Measurements from ENCODE around the gene SIK3.

Gene SIK3

GRCh38 chr11:116953530-116954285 lies 144.5 kb downstream of the SIK3 start:
- H3K4me3 ChIP-seq (replicated peaks; ENCODE audit: insufficient read depth, low read length), result no peak overlapping the region
- no peak overlapping the region; the same call in 1 of the 2 replicates for H3K27ac ChIP-seq (replicated peaks)
- TF ChIP-seq CTCF (IDR thresholded peaks at IDR 0.05; ENCODE audit: insufficient read depth, low read length) (no peak), SPI1 (IDR thresholded peaks at IDR 0.05; ENCODE audit: borderline replicate concordance, low read depth) (no peak), REST (IDR thresholded peaks at IDR 0.05; ENCODE audit: insufficient replicate concordance, low read depth) (no peak), POLR2AphosphoS5 (IDR thresholded peaks at IDR 0.05; ENCODE audit: low read depth) (no peak), GABPA (IDR thresholded peaks at IDR 0.05; ENCODE audit: low read depth) (no peak)
- no peak for DNase-seq (ENCODE audit: low read depth in 1 of 2, low spot score in 1 of 2)
- no peaks in the 10 kb centered on the region for H3K27me3 ChIP-seq (ENCODE audit: insufficient read depth, poor library complexity, severe bottlenecking)

- no peak for TF ChIP-seq CTCF (IDR thresholded peaks at IDR 0.05; ENCODE audit: insufficient read depth, low read length)
- TF ChIP-seq GABPA (IDR thresholded peaks at IDR 0.05; ENCODE audit: low read depth), result no peak
- no peak for TF ChIP-seq SPI1 (IDR thresholded peaks at IDR 0.05; ENCODE audit: borderline replicate concordance, low read depth)
- no peak for TF ChIP-seq REST (IDR thresholded peaks at IDR 0.05; ENCODE audit: insufficient replicate concordance, low read depth)
- no peak for TF ChIP-seq POLR2AphosphoS5 (IDR thresholded peaks at IDR 0.05; ENCODE audit: low read depth)
- Histone ChIP-seq H3K4me3 (replicated peaks; ENCODE audit: insufficient read depth, low read length) (no peak overlapping the region), H3K27me3 (ENCODE audit: insufficient read depth, poor library complexity, severe bottlenecking) (no peaks in the 10 kb centered on the region), H3K27ac (replicated peaks) (no peak overlapping the region)
- DNase-seq (ENCODE audit: low read depth in 1 of 2, low spot score in 1 of 2), result no peak
These were observed 146.5 kb downstream of the SIK3 start for GRCh38 chr11:116951762-116952161.

- Histone ChIP-seq H3K27ac (replicated peaks) (no peak overlapping the region), H3K27me3 (ENCODE audit: insufficient read depth, poor library complexity, severe bottlenecking) (no peaks in the 10 kb centered on the region), H3K4me3 (replicated peaks; ENCODE audit: insufficient read depth, low read length) (no peak overlapping the region)
- no peak for DNase-seq (ENCODE audit: low read depth in 1 of 2, low spot score in 1 of 2)
- TF ChIP-seq POLR2AphosphoS5 (IDR thresholded peaks at IDR 0.05; ENCODE audit: low read depth), result no peak
- no peak for TF ChIP-seq REST (IDR thresholded peaks at IDR 0.05; ENCODE audit: insufficient replicate concordance, low read depth)
- no peak for TF ChIP-seq GABPA (IDR thresholded peaks at IDR 0.05; ENCODE audit: low read depth)
- TF ChIP-seq SPI1 (IDR thresholded peaks at IDR 0.05; ENCODE audit: borderline replicate concordance, low read depth), result no peak
- no peak for TF ChIP-seq CTCF (IDR thresholded peaks at IDR 0.05; ENCODE audit: insufficient read depth, low read length)
These were observed 148.0 kb downstream of the SIK3 start for GRCh38 chr11:116950210-116950609.

Data from HL-60 (cell line).